Measurements from ENCODE around the gene RASAL3.

Gene RASAL3

GRCh38 chr19:15402411-15403150, 61.8 kb downstream of the RASAL3 start:
- Histone ChIP-seq H3K9ac (ENCODE audit: low read depth, low read length, poor library complexity, severe bottlenecking) (no peak overlapping the region), H3K4me3 (ENCODE audit: low read length, poor library complexity, severe bottlenecking) (no peak overlapping the region), H3K9me3 (ENCODE audit: insufficient read depth, low read depth, low read length) (no peaks in the 10 kb centered on the region), H3K4me1 (ENCODE audit: insufficient read depth, low read length, poor library complexity, severe bottlenecking) (peaks cover 3% of the 10 kb centered on the region), H3K79me2 (ENCODE audit: insufficient read depth, low read length) (peaks cover 72% of the 10 kb centered on the region), H3K9me2 (replicated peaks; ENCODE audit: low read depth, low read length) (no peaks in the 10 kb centered on the region), H4K20me1 (ENCODE audit: insufficient read depth, low read length, poor library complexity, severe bottlenecking) (peaks cover 59% of the 10 kb centered on the region), H3K4me2 (ENCODE audit: low read depth, low read length, poor library complexity, severe bottlenecking) (no peak overlapping the region), H2AFZ (ENCODE audit: low read length) (no peak overlapping the region), H3F3A (ENCODE audit: low read depth) (no peaks in the 10 kb centered on the region), H3K36me3 (ENCODE audit: insufficient read depth, low read length) (peaks cover 82% of the 10 kb centered on the region), H3K27me3 (ENCODE audit: insufficient read depth, low read length, poor library complexity, severe bottlenecking) (no peaks in the 10 kb centered on the region)
- TF ChIP-seq EZH2phosphoT487 (IDR thresholded peaks at IDR 0.05; ENCODE audit: borderline replicate concordance): no peak
- TF ChIP-seq, protein P1, sequence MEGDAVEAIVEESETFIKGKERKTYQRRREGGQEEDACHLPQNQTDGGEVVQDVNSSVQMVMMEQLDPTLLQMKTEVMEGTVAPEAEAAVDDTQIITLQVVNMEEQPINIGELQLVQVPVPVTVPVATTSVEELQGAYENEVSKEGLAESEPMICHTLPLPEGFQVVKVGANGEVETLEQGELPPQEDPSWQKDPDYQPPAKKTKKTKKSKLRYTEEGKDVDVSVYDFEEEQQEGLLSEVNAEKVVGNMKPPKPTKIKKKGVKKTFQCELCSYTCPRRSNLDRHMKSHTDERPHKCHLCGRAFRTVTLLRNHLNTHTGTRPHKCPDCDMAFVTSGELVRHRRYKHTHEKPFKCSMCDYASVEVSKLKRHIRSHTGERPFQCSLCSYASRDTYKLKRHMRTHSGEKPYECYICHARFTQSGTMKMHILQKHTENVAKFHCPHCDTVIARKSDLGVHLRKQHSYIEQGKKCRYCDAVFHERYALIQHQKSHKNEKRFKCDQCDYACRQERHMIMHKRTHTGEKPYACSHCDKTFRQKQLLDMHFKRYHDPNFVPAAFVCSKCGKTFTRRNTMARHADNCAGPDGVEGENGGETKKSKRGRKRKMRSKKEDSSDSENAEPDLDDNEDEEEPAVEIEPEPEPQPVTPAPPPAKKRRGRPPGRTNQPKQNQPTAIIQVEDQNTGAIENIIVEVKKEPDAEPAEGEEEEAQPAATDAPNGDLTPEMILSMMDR (conservative IDR thresholded peaks at IDR 0.05; ENCODE audit: low read length): no peak
